ENCODE results near the gene TRIM6.
"Not testable (repeated sequence)": the region's sequence is repeated elsewhere in the genome, so short reads cannot be mapped to it uniquely, and the experiment has no call there.

The TRIM6 gene

DNA sequence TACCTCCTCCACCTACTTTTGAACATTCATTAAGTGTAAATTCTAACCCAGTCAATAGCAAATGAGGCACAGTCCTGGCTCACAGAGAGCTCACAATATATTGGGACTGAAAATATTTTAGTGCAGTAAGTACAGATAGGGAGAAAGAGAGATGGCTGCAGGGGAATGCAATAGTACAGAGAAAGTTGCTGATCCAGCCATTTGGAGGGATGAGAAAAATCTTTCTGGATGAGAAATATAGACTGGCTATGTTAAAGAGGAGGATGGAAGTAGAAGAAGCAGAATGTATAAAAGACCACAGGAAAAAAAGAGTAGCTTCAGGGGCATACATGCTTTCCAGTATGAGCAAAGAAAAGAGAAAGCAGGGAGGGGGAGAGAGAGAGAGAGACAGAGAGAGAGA lies 19.3 kb upstream of the TRIM6 start:
- TF ChIP-seq, protein P1, sequence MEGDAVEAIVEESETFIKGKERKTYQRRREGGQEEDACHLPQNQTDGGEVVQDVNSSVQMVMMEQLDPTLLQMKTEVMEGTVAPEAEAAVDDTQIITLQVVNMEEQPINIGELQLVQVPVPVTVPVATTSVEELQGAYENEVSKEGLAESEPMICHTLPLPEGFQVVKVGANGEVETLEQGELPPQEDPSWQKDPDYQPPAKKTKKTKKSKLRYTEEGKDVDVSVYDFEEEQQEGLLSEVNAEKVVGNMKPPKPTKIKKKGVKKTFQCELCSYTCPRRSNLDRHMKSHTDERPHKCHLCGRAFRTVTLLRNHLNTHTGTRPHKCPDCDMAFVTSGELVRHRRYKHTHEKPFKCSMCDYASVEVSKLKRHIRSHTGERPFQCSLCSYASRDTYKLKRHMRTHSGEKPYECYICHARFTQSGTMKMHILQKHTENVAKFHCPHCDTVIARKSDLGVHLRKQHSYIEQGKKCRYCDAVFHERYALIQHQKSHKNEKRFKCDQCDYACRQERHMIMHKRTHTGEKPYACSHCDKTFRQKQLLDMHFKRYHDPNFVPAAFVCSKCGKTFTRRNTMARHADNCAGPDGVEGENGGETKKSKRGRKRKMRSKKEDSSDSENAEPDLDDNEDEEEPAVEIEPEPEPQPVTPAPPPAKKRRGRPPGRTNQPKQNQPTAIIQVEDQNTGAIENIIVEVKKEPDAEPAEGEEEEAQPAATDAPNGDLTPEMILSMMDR (IDR thresholded peaks at IDR 0.05), result no peak
- H3K27me3 ChIP-seq, result no peaks in the 10 kb centered on the region
- H3K27ac ChIP-seq, result no peak overlapping the region
- no peaks in the 10 kb centered on the region for H3K9me3 ChIP-seq
- no peak overlapping the region for H3K4me3 ChIP-seq
- no peaks in the 10 kb centered on the region for H3K4me1 ChIP-seq
- no peak for DNase-seq
- H3K36me3 ChIP-seq, result no peaks in the 10 kb centered on the region
- intact Hi-C loops (cut with DNase I; ENCODE audit: low total_unique reads), result no loop called here

DNA sequence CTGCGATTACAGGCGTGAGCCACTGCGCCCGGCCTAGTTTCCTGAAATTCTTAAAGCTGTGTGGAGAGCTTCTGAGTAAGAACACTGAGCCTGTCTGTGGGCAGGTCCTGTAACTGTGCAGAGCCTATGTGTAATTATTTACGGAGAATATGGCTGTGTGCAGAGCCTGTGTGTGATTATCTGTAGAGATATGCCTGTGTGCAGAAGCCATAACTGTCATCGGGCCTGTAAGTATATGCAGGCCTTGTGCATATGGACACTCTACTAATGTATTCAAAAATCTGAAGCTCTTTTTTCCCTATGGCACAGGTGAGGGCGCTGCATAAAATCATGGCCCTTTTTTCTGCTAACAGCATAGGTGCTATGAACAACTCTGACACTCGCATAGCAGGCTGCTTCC lies 15.9 kb upstream of the TRIM6 start, which contains the start of gene OR52B6:
Gene OR52B6, plus strand, starts transcription at position 301 of the 400 bp plus-strand sequence. Its CDS starts 0 bp downstream, at position 301.
- H3K9me3 ChIP-seq, result no peaks in the 10 kb centered on the region
- no peak within 1 kb of the TSS for H3K27ac ChIP-seq
- H3K36me3 ChIP-seq, result no peaks in the 10 kb centered on the region
- no peak within 1 kb of the TSS for H3K4me3 ChIP-seq
- intact Hi-C loops (cut with DNase I; ENCODE audit: low total_unique reads), result no loop called here
- no peaks in the 10 kb centered on the region for H3K4me1 ChIP-seq
- no peaks in the 10 kb centered on the region for H3K27me3 ChIP-seq
- TF ChIP-seq, protein P1 (IDR thresholded peaks at IDR 0.05), result no peak
- no peak for DNase-seq

DNA sequence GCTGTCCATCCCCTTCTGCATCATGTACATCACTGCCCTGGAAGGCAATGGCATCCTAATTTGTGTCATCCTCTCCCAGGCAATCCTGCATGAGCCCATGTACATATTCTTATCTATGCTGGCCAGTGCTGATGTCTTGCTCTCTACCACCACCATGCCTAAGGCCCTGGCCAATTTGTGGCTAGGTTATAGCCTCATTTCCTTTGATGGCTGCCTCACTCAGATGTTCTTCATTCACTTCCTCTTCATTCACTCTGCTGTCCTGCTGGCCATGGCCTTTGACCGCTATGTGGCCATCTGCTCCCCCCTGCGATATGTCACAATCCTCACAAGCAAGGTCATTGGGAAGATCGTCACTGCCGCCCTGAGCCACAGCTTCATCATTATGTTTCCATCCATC lies 15.4 kb upstream of the TRIM6 start:
- intact Hi-C loops (cut with DNase I; ENCODE audit: low total_unique reads), result no loop called here
- H3K4me3 ChIP-seq, result no peak overlapping the region
- TF ChIP-seq, protein P1 (IDR thresholded peaks at IDR 0.05), result no peak
- no peaks in the 10 kb centered on the region for H3K4me1 ChIP-seq
- H3K27me3 ChIP-seq, result no peaks in the 10 kb centered on the region
- DNase-seq, result no peak
- no peak overlapping the region for H3K27ac ChIP-seq
- no peaks in the 10 kb centered on the region for H3K36me3 ChIP-seq
- no peaks in the 10 kb centered on the region for H3K9me3 ChIP-seq

DNA sequence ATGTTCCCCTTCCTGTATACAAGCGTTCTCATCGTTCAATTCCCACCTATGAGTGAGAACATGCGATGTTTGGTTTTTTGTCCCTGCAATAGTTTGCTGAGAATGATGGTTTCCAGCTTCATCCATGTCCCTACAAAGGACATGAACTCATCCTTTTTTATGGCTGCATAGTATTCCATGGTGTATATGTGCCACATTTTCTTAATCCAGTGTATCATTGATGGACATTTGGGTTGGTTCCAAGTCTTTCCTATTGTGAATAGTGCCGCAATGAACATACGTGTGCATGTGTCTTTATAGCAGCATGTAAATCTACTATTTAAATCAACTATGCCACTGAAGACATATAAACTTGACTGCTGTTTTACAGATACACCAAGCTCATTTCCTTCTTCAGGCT lies 12.0 kb upstream of the TRIM6 start:
- H3K9me3 ChIP-seq; H3K4me1 ChIP-seq; intact Hi-C loops (cut with DNase I; ENCODE audit: low total_unique reads); H3K27me3 ChIP-seq; DNase-seq; H3K27ac ChIP-seq; H3K4me3 ChIP-seq; H3K36me3 ChIP-seq: not testable (repeated sequence)

DNA sequence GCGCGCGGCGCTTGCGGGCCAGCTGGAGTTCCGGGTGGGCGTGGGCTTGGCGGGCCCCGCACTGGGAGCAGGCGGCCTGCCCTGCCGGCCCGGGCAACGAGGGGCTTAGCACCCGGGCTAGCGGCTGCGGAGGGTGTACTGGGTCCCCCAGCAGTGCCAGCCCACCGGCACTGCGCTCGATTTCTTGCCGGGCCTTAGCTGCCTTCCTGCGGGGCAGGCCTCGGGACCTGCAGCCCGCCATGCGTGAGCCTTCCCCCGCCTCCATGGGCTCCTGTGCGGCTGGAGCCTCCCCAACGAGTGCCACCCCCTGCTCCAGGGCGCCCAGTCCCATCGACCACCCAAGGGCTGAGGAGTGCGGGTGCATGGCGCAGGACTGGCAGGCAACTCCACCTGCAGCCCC lies 6.5 kb upstream of the TRIM6 start:
- H3K9me3 ChIP-seq; H3K27ac ChIP-seq; DNase-seq; H3K4me1 ChIP-seq; H3K4me3 ChIP-seq; intact Hi-C loops (cut with DNase I; ENCODE audit: low total_unique reads); H3K36me3 ChIP-seq; H3K27me3 ChIP-seq: not testable (repeated sequence)

DNA sequence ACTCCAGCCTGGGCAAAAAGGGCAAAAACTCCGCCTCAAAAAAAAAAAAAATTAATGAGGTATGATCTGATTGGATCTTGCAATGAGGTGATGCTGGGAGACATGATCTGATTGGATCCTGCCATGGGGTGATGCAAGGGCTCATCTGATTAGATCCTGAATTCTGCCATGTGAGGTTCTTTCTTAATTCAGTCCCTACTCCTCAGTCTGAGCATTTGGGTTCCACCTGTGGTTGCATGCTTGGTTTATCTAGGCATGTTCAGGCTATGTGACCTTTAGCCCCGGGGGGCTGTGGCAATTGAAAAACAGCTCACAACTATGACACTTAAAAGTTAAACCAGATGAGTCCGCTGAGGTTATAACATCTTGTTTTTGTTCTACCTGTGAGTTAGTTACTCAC lies 4.8 kb upstream of the TRIM6 start:
- Histone ChIP-seq H3K4me3 (no peak overlapping the region), H3K4me1 (peaks cover 0 to 4% (median 2%) of the 10 kb centered on the region in 4 donors), H3K27me3 (no peaks in the 10 kb centered on the region), H3K27ac (no peak overlapping the region), H3K36me3 (no peaks in the 10 kb centered on the region), H3K9me3 (no peaks in the 10 kb centered on the region)
- TF ChIP-seq, protein P1 (IDR thresholded peaks at IDR 0.05), result no peak
- intact Hi-C loops (cut with DNase I; ENCODE audit: low total_unique reads), result no loop called here
- DNase-seq, result no peak

DNA sequence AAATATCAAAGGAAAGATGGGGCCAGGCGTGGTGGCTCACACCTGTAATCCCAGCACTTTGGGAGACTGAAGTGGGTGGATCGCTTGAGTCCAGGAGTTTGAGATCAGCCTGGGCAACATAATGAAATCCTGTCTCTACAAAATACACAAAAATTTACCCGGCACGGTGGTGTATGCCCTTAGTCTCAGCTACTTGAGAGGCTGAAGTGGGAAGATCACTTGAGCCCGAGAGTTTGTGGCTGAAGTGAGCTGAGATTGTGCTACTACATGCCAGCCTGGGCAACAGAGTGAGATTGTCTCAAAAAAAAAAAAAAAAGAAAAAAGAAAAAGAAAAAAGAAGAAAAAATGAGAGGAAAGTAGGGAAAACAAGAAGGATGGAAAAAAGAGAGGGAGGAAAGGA lies 3.8 kb upstream of the TRIM6 start:
- intact Hi-C loops (cut with DNase I; ENCODE audit: low total_unique reads), result no loop called here
- no peak overlapping the region for H3K27ac ChIP-seq

More for the DNA sequence above, 3.8 kb upstream of the TRIM6 start:
- DNase-seq, result no peak
- Histone ChIP-seq H3K4me3 (no peak overlapping the region), H3K36me3 (no peaks in the 10 kb centered on the region), H3K9me3 (no peaks in the 10 kb centered on the region), H3K27me3 (no peaks in the 10 kb centered on the region), H3K4me1 (peaks cover 0 to 12% (median 8%) of the 10 kb centered on the region in 4 donors)
- TF ChIP-seq, protein P1 (IDR thresholded peaks at IDR 0.05), result no peak

All from tibial artery (tissue), 4 donors.